GM21825 (cell line): ENCODE results near the gene CDC42BPB.

Experiments used
- ATAC-seq: cut with Tn5 transposase; IDR thresholded peaks from one replicate; pipeline ENCODE4 v1.9.1; 2021; ENCODE audit warnings: mild to moderate bottlenecking, moderate library complexity; ENCODE audit not compliant: unreplicated experiment

Gene CDC42BPB

GRCh38 chr14:102971314-102971713, 86.0 kb downstream of the CDC42BPB start:
- ATAC-seq: no peak

- ATAC-seq: no peak
Observed at GRCh38 chr14:102970496-102970895, 86.9 kb downstream of the CDC42BPB start.

- ATAC-seq: no peak
Observed at GRCh38 chr14:102969901-102970300, 87.4 kb downstream of the CDC42BPB start.

- ATAC-seq: no peak
Observed at GRCh38 chr14:102969060-102969791, 88.1 kb downstream of the CDC42BPB start.

GRCh38 chr14:102968306-102968705, 89.0 kb downstream of the CDC42BPB start:
- ATAC-seq: no peak

GRCh38 chr14:102967506-102967795, 89.9 kb downstream of the CDC42BPB start:
- no peak for ATAC-seq

- no peak for ATAC-seq
Observed at GRCh38 chr14:102966681-102967505, 90.5 kb downstream of the CDC42BPB start.

GRCh38 chr14:102965971-102966655, 91.2 kb downstream of the CDC42BPB start:
- ATAC-seq: no peak

GRCh38 chr14:102965282-102965681, 92.1 kb downstream of the CDC42BPB start:
- ATAC-seq: no peak

GRCh38 chr14:102964152-102964730, 93.1 kb downstream of the CDC42BPB start:
- no peak for ATAC-seq

- no peak for ATAC-seq
Observed at GRCh38 chr14:102962111-102962627, 95.2 kb downstream of the CDC42BPB start.

- no peak for ATAC-seq
Observed at GRCh38 chr14:102958461-102958860, 98.9 kb downstream of the CDC42BPB start.

GRCh38 chr14:102957222-102957621, 100.1 kb downstream of the CDC42BPB start:
- ATAC-seq: no peak

GRCh38 chr14:102955636-102956408, 101.5 kb downstream of the CDC42BPB start:
- no peak for ATAC-seq

- ATAC-seq: no peak
Observed at GRCh38 chr14:102954081-102954789, 103.1 kb downstream of the CDC42BPB start.

GRCh38 chr14:102953100-102953499, 104.2 kb downstream of the CDC42BPB start:
- ATAC-seq: no peak

GRCh38 chr14:102952276-102952675, 105.1 kb downstream of the CDC42BPB start:
- no peak for ATAC-seq

- ATAC-seq: no peak
Observed at GRCh38 chr14:102951799-102952198, 105.5 kb downstream of the CDC42BPB start.

GRCh38 chr14:102951034-102951433, 106.3 kb downstream of the CDC42BPB start:
- no peak for ATAC-seq
